Activated T-helper 1 cell treated with anti-CD3 and anti-CD28 coated beads, Interleukin-2, amount 50 U/mL, for 16 hours (primary cell): ENCODE results near the gene IMMP2L.

Experiments
- DNase-seq, 2 donors: peaks; one replicate each; pipeline ENCODE4 v3.0.0-alpha.2; 2020; ENCODE audit warnings: low read depth in 1 of 2, low spot score in 1 of 2

The IMMP2L gene

GRCh38 chr7:111172564-111173257 is 389.6 kb downstream of the IMMP2L start:
- no peak for DNase-seq

DNA sequence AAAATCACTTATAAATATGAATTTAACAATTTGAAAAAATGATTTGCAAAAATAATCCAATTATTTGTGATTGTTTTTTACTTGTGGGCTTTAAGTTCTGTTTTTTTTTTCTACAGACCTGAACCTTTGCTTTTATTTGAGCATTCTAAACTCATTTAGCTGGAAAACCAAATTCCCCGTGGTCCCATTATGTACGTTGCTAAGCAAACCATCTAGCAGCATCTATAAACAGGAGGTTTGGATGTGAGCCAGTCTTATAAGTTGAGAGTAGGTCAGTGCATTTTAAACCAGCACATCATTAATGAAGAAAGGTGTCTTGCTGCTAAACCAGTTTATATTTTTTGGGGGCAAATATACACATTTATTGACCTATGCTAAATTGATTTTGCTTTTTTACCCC is 394.1 kb downstream of the IMMP2L start:
- DNase-seq, result no peak

GRCh38 chr7:111164442-111164841 is 397.9 kb downstream of the IMMP2L start:
- no peak for DNase-seq

- no peak for DNase-seq
Observed at GRCh38 chr7:111162692-111163091, 399.6 kb downstream of the IMMP2L start.

DNA sequence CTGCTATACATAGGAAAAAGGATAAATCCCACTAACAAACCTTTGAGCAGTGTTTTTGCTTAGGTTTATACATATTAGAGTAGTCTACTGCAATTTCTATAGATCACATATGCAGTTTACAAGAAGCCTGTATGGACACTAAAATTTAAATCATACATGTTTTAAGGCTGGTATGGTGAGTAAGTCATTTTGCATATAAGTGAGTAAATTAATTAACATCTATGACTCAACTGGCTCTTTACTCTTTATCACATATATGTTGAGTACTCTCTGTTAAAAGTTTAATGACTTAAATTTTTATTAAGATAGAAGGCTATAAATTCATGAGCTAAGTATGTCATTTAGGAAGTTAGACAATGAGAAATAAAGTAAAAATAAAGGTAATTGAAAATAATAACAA is 402.0 kb downstream of the IMMP2L start:
- no peak for DNase-seq

DNA sequence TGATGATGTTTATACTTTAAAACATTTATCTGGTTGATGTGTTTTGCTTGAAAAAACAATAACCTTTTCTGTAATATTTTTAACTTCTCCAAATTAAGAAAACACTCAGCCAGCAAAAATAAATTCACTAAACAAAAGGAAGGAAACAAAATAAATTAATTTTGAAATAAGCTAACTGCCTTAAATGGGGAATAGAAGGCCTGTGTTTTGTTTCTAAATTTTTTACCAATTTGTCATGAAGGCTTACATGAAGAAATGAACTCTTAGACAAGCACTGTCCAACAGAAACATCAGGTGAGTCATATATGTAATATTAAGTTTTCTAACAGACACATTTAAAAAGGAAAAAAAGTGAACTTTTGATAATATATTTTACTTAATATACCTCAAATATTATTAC is 402.9 kb downstream of the IMMP2L start:
- no peak for DNase-seq

GRCh38 chr7:111150709-111151108 is 411.6 kb downstream of the IMMP2L start:
- no peak for DNase-seq

DNA sequence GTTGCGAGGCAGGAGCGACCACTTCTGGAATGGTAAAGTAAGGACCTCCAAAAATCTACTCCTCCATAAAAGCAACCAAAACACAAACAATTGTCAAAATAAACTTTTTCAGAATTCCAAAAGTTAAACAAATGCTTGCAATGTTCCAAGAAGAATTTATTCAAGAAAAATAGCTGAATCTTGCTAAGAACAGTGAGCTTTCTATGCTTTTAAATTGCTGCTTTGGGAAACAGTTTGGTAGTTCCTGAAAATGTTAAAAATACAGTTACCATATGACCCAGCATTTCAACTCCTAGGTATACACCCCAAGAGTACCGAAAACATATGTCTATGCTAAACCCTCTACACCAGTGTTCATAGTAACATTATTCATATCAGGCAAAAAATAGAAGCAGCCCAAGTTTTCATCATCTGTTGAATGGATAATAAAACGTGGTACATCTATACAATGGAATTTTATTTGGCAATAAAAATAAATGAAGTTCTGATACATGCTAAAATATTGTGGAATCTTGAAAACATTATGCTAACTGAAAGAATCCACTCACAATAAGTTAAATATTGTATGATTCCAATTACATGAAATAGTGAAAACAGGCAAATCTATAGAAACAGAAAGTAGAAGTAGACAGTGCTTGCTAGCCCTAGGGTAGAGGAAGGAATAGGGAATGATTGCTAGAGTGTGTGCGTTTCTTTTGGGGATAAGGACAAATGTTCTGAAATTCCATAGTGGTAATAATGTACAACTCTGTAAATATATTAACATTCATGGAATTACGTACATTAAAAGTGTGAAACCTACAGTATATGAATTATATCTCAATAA is 414.4 kb downstream of the IMMP2L start:
- no peak for DNase-seq

- no peak for DNase-seq
Observed at GRCh38 chr7:111146136-111146535, 416.2 kb downstream of the IMMP2L start.

DNA sequence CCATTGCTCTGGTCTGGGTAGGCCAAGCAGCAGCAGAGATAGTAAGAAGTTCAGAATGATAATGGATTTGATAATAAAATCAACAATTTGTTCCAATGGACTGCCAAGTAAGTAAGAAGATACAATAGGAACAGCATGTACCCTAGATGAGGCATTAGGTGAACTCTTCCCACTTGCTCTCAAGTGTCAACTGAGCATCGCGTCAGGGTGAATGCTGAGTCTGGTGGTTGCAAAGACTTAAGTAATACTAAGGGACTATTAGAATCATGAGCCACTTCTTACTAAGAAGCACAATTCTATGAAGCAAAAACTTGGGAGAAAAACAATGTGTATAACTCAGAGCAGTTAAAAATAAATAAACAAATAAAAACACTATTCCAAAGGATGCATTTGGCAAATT is 416.8 kb downstream of the IMMP2L start:
- DNase-seq, result no peak

- DNase-seq, result no peak
Observed at GRCh38 chr7:111140091-111140865, 422.0 kb downstream of the IMMP2L start.

- DNase-seq, result no peak
Observed at GRCh38 chr7:111138586-111138985, 423.7 kb downstream of the IMMP2L start.

- peak in 1 of 2 donors; percentile 8 for DNase-seq
Observed at GRCh38 chr7:111138193-111138569, 424.1 kb downstream of the IMMP2L start.

GRCh38 chr7:111137296-111138192 is 424.7 kb downstream of the IMMP2L start:
- no peak for DNase-seq

DNA sequence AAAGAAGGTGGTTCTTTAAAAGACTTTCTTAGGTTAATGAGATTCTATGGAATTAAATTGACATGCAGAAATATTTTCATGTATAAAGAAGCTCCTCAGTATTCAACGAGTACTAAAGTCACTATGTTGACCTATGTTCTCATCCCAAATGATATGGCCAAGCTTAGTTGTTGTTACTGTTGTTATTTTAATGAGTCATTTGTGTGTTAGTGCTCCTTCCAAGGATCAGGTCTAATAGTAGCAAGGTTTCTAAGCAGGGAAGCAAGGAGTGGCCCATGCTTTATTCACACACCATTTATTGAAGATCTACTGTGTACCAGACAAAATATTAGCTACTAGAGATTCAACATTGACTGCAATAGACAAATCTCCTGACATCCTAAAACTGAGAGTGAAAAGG is 429.5 kb downstream of the IMMP2L start:
- no peak for DNase-seq

DNA sequence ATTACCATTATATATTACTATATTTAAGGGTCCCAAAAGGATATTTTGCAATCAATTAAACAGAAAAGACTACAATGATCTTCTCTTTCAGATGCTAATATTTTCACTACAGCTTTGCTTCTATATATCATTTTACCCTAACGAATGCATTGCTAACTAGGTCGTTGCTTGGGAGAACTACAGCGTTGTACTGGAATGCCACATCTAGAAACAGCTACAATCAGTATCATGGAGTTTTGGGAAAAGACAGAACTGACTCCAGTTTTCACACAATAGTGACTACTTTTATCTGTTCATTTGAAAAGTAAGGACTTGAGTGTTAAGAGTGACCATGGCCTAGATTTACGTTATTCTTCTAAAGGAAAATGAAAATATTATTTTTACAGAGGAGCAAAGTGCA is 432.9 kb downstream of the IMMP2L start:
- no peak for DNase-seq

GRCh38 chr7:111126987-111127386 is 435.3 kb downstream of the IMMP2L start:
- DNase-seq, result no peak

DNA sequence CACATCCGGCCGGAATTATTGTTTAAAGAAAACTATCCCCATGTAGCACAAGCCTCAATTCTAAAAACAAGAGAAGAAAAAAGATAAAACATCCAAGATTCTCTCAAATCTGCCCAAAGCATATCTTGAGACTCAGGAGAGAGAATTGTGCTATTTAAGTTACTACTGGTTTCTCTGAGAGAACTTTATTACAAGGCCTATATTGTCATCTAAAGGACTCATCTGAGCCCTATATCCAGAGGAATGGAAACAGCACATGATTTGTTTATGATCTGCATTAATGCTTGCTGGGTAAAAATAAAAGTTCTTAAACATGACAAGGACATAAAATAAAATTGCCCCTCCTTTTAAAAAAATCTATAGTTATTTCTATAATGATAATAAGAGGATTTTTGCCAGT is 446.3 kb downstream of the IMMP2L start:
- DNase-seq, result no peak

GRCh38 chr7:111113263-111114017 is 448.9 kb downstream of the IMMP2L start:
- DNase-seq, result no peak

GRCh38 chr7:111112439-111112838 is 449.9 kb downstream of the IMMP2L start:
- no peak for DNase-seq
